Spleen (tissue), 11 donors: ENCODE measurements around the gene SCGB2B2. TPM values are rescaled to one million over a fixed set of nuclear protein-coding genes. Genes with fewer than 3 reads are reported as not detected.
"Not testable (repeated sequence)": the region's sequence is repeated elsewhere in the genome, so short reads cannot be mapped to it uniquely, and the experiment has no call there.

Experiments
- DNase-seq: peaks from one replicate; pipeline ENCODE4 v3.0.0-alpha.2; 2020
- H3K27ac ChIP-seq, 8 donors: fragments of 200-600 bp; sonication (generic) in 7 of 8; 1 replicate in 4 of 8; 2 replicates in 4 of 8; pipeline versions ENCODE4 v1.5.0 to v1.8.0; 2016 to 2021; ENCODE audit warnings: inconsistent platforms in 4 of 8, mild to moderate bottlenecking in 4 of 8, moderate library complexity in 1 of 8
- H3K27me3 ChIP-seq, 7 donors: fragments of 200-600 bp; sonication (generic) in 6 of 7; replicated peaks in 1 of 7; 1 replicate in 4 of 7; 2 replicates in 3 of 7; pipeline versions ENCODE4 v1.5.0 to v1.8.0; 2016 to 2021; ENCODE audit warnings: inconsistent platforms in 3 of 7, mild to moderate bottlenecking in 1 of 7
- H3K36me3 ChIP-seq, 6 donors: fragments of 200-600 bp; sonication (generic) in 5 of 6; 1 replicate in 4 of 6; 2 replicates in 2 of 6; pipeline versions ENCODE4 v1.5.0 to v1.8.0; 2016 to 2021; ENCODE audit warnings: inconsistent platforms in 2 of 6
- H3K4me1 ChIP-seq, 6 donors: fragments of 200-600 bp; sonication (generic) in 5 of 6; 1 replicate in 3 of 6; 2 replicates in 3 of 6; pipeline versions ENCODE4 v1.5.0 to v1.8.0; 2016 to 2021; ENCODE audit warnings: inconsistent platforms in 3 of 6
- H3K4me3 ChIP-seq, 8 donors: fragments of 200-600 bp; sonication (generic) in 7 of 8; 1 replicate in 4 of 8; 2 replicates in 4 of 8; pipeline versions ENCODE4 v1.5.0 to v1.8.0; 2016 to 2021; ENCODE audit warnings: inconsistent platforms in 4 of 8, mild to moderate bottlenecking in 4 of 8, moderate library complexity in 2 of 8
- H3K9me3 ChIP-seq, 8 donors: fragments of 200-600 bp; sonication (generic) in 7 of 8; 1 replicate in 4 of 8; 2 replicates in 4 of 8; pipeline versions ENCODE4 v1.5.0 to v1.8.0; 2016 to 2021; ENCODE audit warnings: inconsistent platforms in 4 of 8
- CTCF ChIP-seq, 11 experiments: fragments of 200-600 bp in 7 of 11; fragments of 450-650 bp in 4 of 11; sonication (generic) in 4 of 11; IDR thresholded peaks in 8 of 11; conservative IDR thresholded peaks in 3 of 11; 1 replicate in 7 of 11; 2 replicates in 4 of 11; pipeline versions ENCODE4 v1.4.0 to v1.8.0; 2016 to 2021; ENCODE audit warnings: antibody characterized with exemption in 11 of 11, inconsistent platforms in 4 of 11, mild to moderate bottlenecking in 1 of 11
- POLR2A ChIP-seq, 3 donors: fragments of 450-650 bp; IDR thresholded peaks; one replicate each; pipeline ENCODE4 v1.5.1; 2017; ENCODE audit warnings: antibody characterized with exemption in 3 of 3, mild to moderate bottlenecking in 1 of 3
- POLR2AphosphoS5 ChIP-seq, 3 donors: sonication (generic); formaldehyde crosslinking; IDR thresholded peaks; one replicate each; pipeline ENCODE4 v1.5.1; 2017; ENCODE audit warnings: antibody characterized with exemption in 3 of 3
- WGBS, 5 donors: extraction: QIAGEN DNeasy Blood & Tissue Kit in 3 of 5; methylation state at CpG; one replicate each; pipeline versions ENCODE4 v1.1.5 to v1.1.7; 2013 to 2018; 5-methylcytosine and 5-hydroxymethylcytosine counted together
- intact Hi-C: fragments of 100-400 bp; cut with DNase I; formaldehyde crosslinking; loops from one replicate; pipeline ENCODE4 v1.15.0; 2023; ENCODE audit warnings: low total_unique reads
- polyA plus RNA-seq, 3 donors: library from polyadenylated mRNA; stranded (reverse); fragments of 200-250 nt; gene quantifications; one replicate each; pipeline ENCODE4 v1.2.1, GENCODE V29; 2013
- total RNA-seq, 7 donors: library from RNA; depleted of rRNA in 3 of 7; stranded (reverse); fragments of >200 nt in 3 of 7; fragmentation: NEBNext Ultra II Directional in 4 of 7; extraction: Animal tissue kit (Norgen Biotek cat#: 25700) in 4 of 7; gene quantifications; one replicate each; pipeline versions ENCODE4 v1.1.0 to v1.2.1, GENCODE V29; 2016 to 2021
- donor health status: healthy with polysubstance abuse.
- donor health status: DM: no; HTN: no; CAD: no; lungs with moderate emphysema.
- donor health status: DM: no; HTN: no; CAD: no.
- donor health status: Bipolar disorder and iron deficiency.
- donor health status: healthy.
- donor health status: DM: no; HTN: no; CAD: no.
- donor health status: DM: yes; HTN: yes; CAD: no.

Gene SCGB2B2
- total and polyA plus RNA-seq, 10 donors = 0.13 to 1.9 (median 1.1) TPM; not detected in 1

- Histone ChIP-seq H3K27me3 (no peaks in the 10 kb centered on the region), H3K4me3 (no peak overlapping the region), H3K4me1 (peaks cover 3 to 20% (median 12%) of the 10 kb centered on the region in 6 donors), H3K36me3 (peaks cover 0 to under 1% (median 0%) of the 10 kb centered on the region in 6 donors), H3K27ac (no peak overlapping the region), H3K9me3 (peaks cover 0 to 11% (median 0%) of the 10 kb centered on the region in 8 donors)
- intact Hi-C loops = loop anchor here (10.0 kb wide), 1 partner anchor 61 kb away; the partner anchor contains the start of gene ZNF181
- 74 to 87% (median 82%) methylated on average over 3 of the region's 3 CpGs for WGBS, 5 donors
- no peak for TF ChIP-seq POLR2A (IDR thresholded peaks at IDR 0.05)
- no peak for TF ChIP-seq CTCF (IDR thresholded peaks at IDR 0.05 in 8 of 11, conservative IDR thresholded peaks at IDR 0.05 in 3 of 11)
- TF ChIP-seq POLR2AphosphoS5 (IDR thresholded peaks at IDR 0.05) = no peak
- no peak for DNase-seq
Observed at GRCh38 chr19:34673590-34673989, 3.4 kb downstream of the SCGB2B2 start.

GRCh38 chr19:34671972-34672371, 5.0 kb downstream of the SCGB2B2 start:
- Histone ChIP-seq H3K9me3 (peaks cover 0 to 8% (median 0%) of the 10 kb centered on the region in 8 donors), H3K27ac (no peak overlapping the region), H3K27me3 (no peaks in the 10 kb centered on the region), H3K4me3 (no peak overlapping the region), H3K4me1 (peaks cover 0 to 20% (median 10%) of the 10 kb centered on the region in 6 donors), H3K36me3 (no peaks in the 10 kb centered on the region)
- DNase-seq = no peak
- intact Hi-C loops = loop anchor here (10.0 kb wide), 1 partner anchor 63 kb away; the partner anchor contains the start of gene ZNF181
- WGBS, 5 donors = 83 to 91% (median 88%) methylated on average over 3 of the region's 3 CpGs
- TF ChIP-seq CTCF (IDR thresholded peaks at IDR 0.05 in 8 of 11, conservative IDR thresholded peaks at IDR 0.05 in 3 of 11) = no peak
- no peak for TF ChIP-seq POLR2AphosphoS5 (IDR thresholded peaks at IDR 0.05)
- no peak for TF ChIP-seq POLR2A (IDR thresholded peaks at IDR 0.05)

- Histone ChIP-seq H3K4me3 (no peak overlapping the region), H3K4me1 (peaks cover 0 to 8% (median 4%) of the 10 kb centered on the region in 6 donors), H3K9me3 (no peaks in the 10 kb centered on the region), H3K36me3 (no peaks in the 10 kb centered on the region), H3K27ac (no peak overlapping the region), H3K27me3 (no peaks in the 10 kb centered on the region)
- intact Hi-C loops = no loop called here
- TF ChIP-seq POLR2AphosphoS5 (IDR thresholded peaks at IDR 0.05) (no peak), POLR2A (IDR thresholded peaks at IDR 0.05) (no peak), CTCF (IDR thresholded peaks at IDR 0.05 in 8 of 11, conservative IDR thresholded peaks at IDR 0.05 in 3 of 11) (no peak)
- DNase-seq = no peak
- 84 to 98% (median 89%) methylated on average over 5 to 7 of the region's 7 CpGs for WGBS, 5 donors
Observed at GRCh38 chr19:34669305-34669704, 7.7 kb downstream of the SCGB2B2 start.

- H3K27ac ChIP-seq, H3K4me1 ChIP-seq, H3K9me3 ChIP-seq, DNase-seq, H3K4me3 ChIP-seq, intact Hi-C loops, H3K36me3 ChIP-seq, H3K27me3 ChIP-seq: not testable (repeated sequence)
- 81 to 98% (median 92%) methylated on average over 4 to 5 of the region's 5 CpGs for WGBS, 5 donors
Observed at GRCh38 chr19:34668690-34669089, 8.3 kb downstream of the SCGB2B2 start.

- intact Hi-C loops, H3K9me3 ChIP-seq, H3K27me3 ChIP-seq, DNase-seq, H3K36me3 ChIP-seq: not testable (repeated sequence)
- peak overlapping the region in 4 of 8 donors; percentile 43 to 70 (median 56) for H3K27ac ChIP-seq
- 67 to 98% (median 96%) methylated on average over 3 to 36 of the region's 36 CpGs for WGBS, 5 donors
- peaks cover 0 to 11% (median 5%) of the 10 kb centered on the region in 6 donors for H3K4me1 ChIP-seq
- H3K4me3 ChIP-seq = peak overlapping the region in 1 of 8 donors; percentile 28
Observed at GRCh38 chr19:34668077-34668689, 8.8 kb downstream of the SCGB2B2 start.
